K562 (cell line): ENCODE data around the gene RUVBL1. TPM values are rescaled to one million over a fixed set of nuclear protein-coding genes. Genes with fewer than 3 reads are reported as not detected.

Source experiments
- DPF2 ChIP-seq: fragments of 450-650 bp; IDR thresholded peaks from 2 replicates; pipeline ENCODE4 v1.6.1; 2016
- EHMT2 ChIP-seq: fragments of 450-650 bp; IDR thresholded peaks from 2 replicates; pipeline ENCODE4 v1.6.1; 2018; ENCODE audit warnings: antibody characterized with exemption
- FOXO4 ChIP-seq: fragments of 450-650 bp; formaldehyde crosslinking; IDR thresholded peaks from 2 replicates; pipeline ENCODE4 v1.4.0; 2020; ENCODE audit warnings: mild to moderate bottlenecking, moderate library complexity
- HDAC1 ChIP-seq, 2 experiments: fragments of 450-650 bp; IDR thresholded peaks; 2 replicates each; pipeline ENCODE4 v1.6.1; 2016 to 2017; ENCODE audit warnings: inconsistent platforms in 1 of 2, mild to moderate bottlenecking in 1 of 2, moderate library complexity in 1 of 2
- MAFF ChIP-seq: IDR thresholded peaks from 2 replicates; pipeline ENCODE4 v1.6.1; 2012; ENCODE audit warnings: low read length, improper control_type of control experiment
- MAFG ChIP-seq: fragments of 450-650 bp; conservative IDR thresholded peaks from 2 replicates; pipeline ENCODE4 v1.6.1; 2016; ENCODE audit warnings: missing genetic modification characterization, missing compliant biosample characterization
- MAFK ChIP-seq: IDR thresholded peaks from 2 replicates; pipeline ENCODE4 v1.6.1; 2011; ENCODE audit warnings: low read length, improper control_type of control experiment
- MEIS2 ChIP-seq: fragments of 450-650 bp; IDR thresholded peaks from 2 replicates; pipeline ENCODE4 v1.6.1; 2014; ENCODE audit warnings: mild to moderate bottlenecking; ENCODE audit not compliant: partially characterized antibody
- MNT ChIP-seq, 2 experiments: fragments of 450-650 bp; conservative IDR thresholded peaks; 2 replicates each; pipeline ENCODE4 v1.6.1; 2017; ENCODE audit warnings: mild to moderate bottlenecking in 2 of 2, moderate library complexity in 2 of 2
- NFE2 ChIP-seq: IDR thresholded peaks from 2 replicates; pipeline ENCODE4 v1.6.1; 2014; ENCODE audit warnings: antibody characterized with exemption, low read depth
- NFE2L1 ChIP-seq: fragments of 450-650 bp; IDR thresholded peaks from 2 replicates; pipeline ENCODE4 v1.6.1; 2016; ENCODE audit warnings: missing genetic modification characterization, low read depth, mild to moderate bottlenecking, missing compliant biosample characterization, moderate library complexity, borderline replicate concordance
- NR2F6 ChIP-seq: fragments of 450-650 bp; formaldehyde crosslinking; IDR thresholded peaks from 2 replicates; pipeline ENCODE4 v1.4.0; 2020; ENCODE audit warnings: mild to moderate bottlenecking
- NR3C1 ChIP-seq: sonication (generic); formaldehyde crosslinking; IDR thresholded peaks from 2 replicates; pipeline ENCODE4 v1.8.1; 2022; ENCODE audit warnings: missing genetic modification reagents
- SAFB ChIP-seq: fragments of 200-400 bp; formaldehyde crosslinking; IDR thresholded peaks from 2 replicates; pipeline ENCODE4 v1.6.1; 2017; ENCODE audit warnings: low read depth, low read length, borderline replicate concordance
- TFAP4 ChIP-seq: sonication (generic); formaldehyde crosslinking; IDR thresholded peaks from 2 replicates; pipeline ENCODE4 v1.8.0; 2022; ENCODE audit warnings: missing genetic modification reagents, mild to moderate bottlenecking, moderate library complexity, borderline replicate concordance
- TRIM28 ChIP-seq: fragments of 450-650 bp; IDR thresholded peaks from 2 replicates; pipeline ENCODE4 v1.6.1; 2017
- VEZF1 ChIP-seq: fragments of 200-800 bp; sonication (Bioruptor generic); IDR thresholded peaks from 2 replicates; pipeline ENCODE4 v1.6.1; 2017; ENCODE audit warnings: missing genetic modification characterization, missing compliant biosample characterization
- ZBTB11 ChIP-seq, 3 experiments: fragments of 200-800 bp in 1 of 3; fragments of 250-450 bp in 1 of 3; fragments of 450-650 bp in 1 of 3; sonication (Bioruptor Pico) in 1 of 3; sonication (Bioruptor generic) in 1 of 3; formaldehyde crosslinking in 1 of 3; IDR thresholded peaks; 2 replicates each; pipeline versions ENCODE4 v1.6.1 to v1.8.0; 2016 to 2022; ENCODE audit warnings: mild to moderate bottlenecking in 2 of 3, missing genetic modification characterization in 2 of 3, missing compliant biosample characterization in 1 of 3, moderate library complexity in 1 of 3
- ZKSCAN8 ChIP-seq: fragments of 200-800 bp; sonication (Bioruptor generic); IDR thresholded peaks from 2 replicates; pipeline ENCODE4 v1.6.1; 2016; ENCODE audit warnings: missing genetic modification characterization, missing compliant biosample characterization
- ZNF175 ChIP-seq: fragments of 200-800 bp; sonication (Bioruptor generic); IDR thresholded peaks from 2 replicates; pipeline ENCODE4 v1.6.1; 2016; ENCODE audit warnings: low read depth, mild to moderate bottlenecking, missing genetic modification characterization, missing compliant biosample characterization
- polyA plus RNA-seq, 8 experiments: library from polyadenylated mRNA; depleted of rRNA in 4 of 8; stranded (reverse) in 5 of 8; unstranded in 3 of 8; fragments of >200 nt; fragmentation: Nextera tagmentation in 2 of 8; fragmentation: Illumina TruSeq in 1 of 8; extraction: Ambion mirVana in 2 of 8; extraction: Trizol in 1 of 8; gene quantifications; 2 replicates each; pipeline versions ENCODE4 v1.2.1 to v1.2.3, GENCODE V29; 2011 to 2014; ENCODE audit warnings: inconsistent platforms in 1 of 8, missing spikeins in 1 of 8
- total RNA-seq, 7 experiments: library from RNA; depleted of rRNA in 6 of 7; stranded (reverse); fragments of >200 nt in 6 of 7; fragmentation: Illumina TruSeq in 2 of 7; extraction: Trizol in 2 of 7; gene quantifications; 2 replicates each; pipeline versions ENCODE4 v1.2.1 to v1.2.3, GENCODE V29; 2011 to 2021; ENCODE audit warnings: low replicate concordance in 1 of 7

The RUVBL1 gene
- total and polyA plus RNA-seq, 9 of the 15 experiments (the other 6 are each of a cell fraction or from before 2014, with no cell fraction given), result 20.7 to 147 (median 113) TPM

GRCh38 chr3:128145279-128145678, 21.7 kb upstream of the RUVBL1 start (continued):
- TF ChIP-seq MNT (conservative IDR thresholded peaks at IDR 0.05) (0 out of 4 replicates have a peak, but pooled peaks of 1 of the 2 experiments have one; percentile 33), NFE2 (peak; percentile 82), ZNF175 (CRISPR knock-in tag) (no peak), DPF2 (peak; percentile 45; the same call in 1 of the 2 replicates), FOXO4 (no peak), TRIM28 (no peak), NR2F6 (CRISPR knock-in tag) (no peak), NFE2L1 (tag) (peak; percentile 48; the same call in 1 of the 2 replicates), VEZF1 (CRISPR knock-in tag) (no peak; the same call in 1 of the 2 replicates), NR3C1 (CRISPR knock-in tag) (no peak), EHMT2 (no peak), MAFF (peak; percentile 79), SAFB (no peak), ZKSCAN8 (CRISPR knock-in tag) (0 out of 2 replicates have a peak, but pooled peaks have one; percentile 21), ZBTB11 (CRISPR knock-in tag; IDR thresholded peaks at IDR 0.05) (peak in 1 of 3 experiments; percentile 40; a peak in 1 of 6 replicates), MAFG (tag) (peak; percentile 89), MAFK (peak; percentile 81), HDAC1 (IDR thresholded peaks at IDR 0.05) (peak in 1 of 2 experiments; percentile 26; a peak in 1 of 4 replicates), MEIS2 (peak; percentile 18), TFAP4 (CRISPR knock-in tag) (0 out of 2 replicates have a peak, but pooled peaks have one; percentile 13)
